Measurements from ENCODE around the gene FCGR3A. TPM values are rescaled to one million over a fixed set of nuclear protein-coding genes. Genes with fewer than 3 reads are reported as not detected.
"Not testable (repeated sequence)": the region's sequence is repeated elsewhere in the genome, so short reads cannot be mapped to it uniquely, and the experiment has no call there.

Gene FCGR3A
- total and polyA plus RNA-seq, 2 of the 8 experiments (the other 6 are each of a cell fraction or from before 2014, with no cell fraction given) = not detected

DNA sequence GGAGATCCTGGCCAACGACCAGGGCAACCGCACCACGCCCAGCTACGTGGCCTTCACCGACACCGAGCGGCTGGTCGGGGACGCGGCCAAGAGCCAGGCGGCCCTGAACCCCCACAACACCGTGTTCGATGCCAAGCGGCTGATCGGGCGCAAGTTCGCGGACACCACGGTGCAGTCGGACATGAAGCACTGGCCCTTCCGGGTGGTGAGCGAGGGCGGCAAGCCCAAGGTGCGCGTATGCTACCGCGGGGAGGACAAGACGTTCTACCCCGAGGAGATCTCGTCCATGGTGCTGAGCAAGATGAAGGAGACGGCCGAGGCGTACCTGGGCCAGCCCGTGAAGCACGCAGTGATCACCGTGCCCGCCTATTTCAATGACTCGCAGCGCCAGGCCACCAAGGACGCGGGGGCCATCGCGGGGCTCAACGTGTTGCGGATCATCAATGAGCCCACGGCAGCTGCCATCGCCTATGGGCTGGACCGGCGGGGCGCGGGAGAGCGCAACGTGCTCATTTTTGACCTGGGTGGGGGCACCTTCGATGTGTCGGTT lies 24.8 kb downstream of the FCGR3A start:
- Histone ChIP-seq H3K4me3 (ENCODE audit: extremely low read depth in 1 of 4, insufficient read depth in 2 of 4, low read depth in 3 of 4, low read length in 4 of 4) (peak overlapping the region; percentile 23 to 68 (median 43); a peak in 6 of 8 replicates), H3K4me2 (ENCODE audit: insufficient read depth in 1 of 2, low read depth in 2 of 2, low read length in 2 of 2) (peak overlapping the region; percentile 49 to 64), H3K27me3 (replicated peaks in 1 of 4; ENCODE audit: control insufficient read depth in 3 of 4, extremely low read depth in 1 of 4, insufficient read depth in 3 of 4, low read length in 3 of 4) (peaks cover 11 to 21% (median 16%) of the 10 kb centered on the region in 4 experiments; a peak in 6 of 7 replicates)
- H3K9ac ChIP-seq (replicated peaks in 1 of 4; ENCODE audit: extremely low read depth in 1 of 4, low read depth in 3 of 4, low read length in 3 of 4); H3K4me1 ChIP-seq (replicated peaks in 1 of 4; ENCODE audit: control insufficient read depth in 3 of 4, insufficient read depth in 4 of 4, low read length in 3 of 4); H3K23me2 ChIP-seq (ENCODE audit: low read depth, low read length); H2BK20ac ChIP-seq (ENCODE audit: low read length); DNase-seq (ENCODE audit: low read depth in 1 of 2, low spot score in 2 of 2); POLR2A ChIA-PET (ENCODE audit: partially characterized antibody); H4K20me1 ChIP-seq (replicated peaks in 1 of 2; ENCODE audit: control insufficient read depth in 1 of 2, insufficient read depth in 2 of 2, low read length in 2 of 2); H3K4ac ChIP-seq (replicated peaks; ENCODE audit: insufficient read length, low read depth, low read length); H3K36me3 ChIP-seq (ENCODE audit: control insufficient read depth in 2 of 4, insufficient read depth in 4 of 4, low read length in 3 of 4); H2AFZ ChIP-seq (ENCODE audit: low read length); H3K27ac ChIP-seq (ENCODE audit: low read depth, low read length); H2BK120ac ChIP-seq (replicated peaks; ENCODE audit: low read depth, low read length); FAIRE-seq; H2BK15ac ChIP-seq (ENCODE audit: low read length); H3K18ac ChIP-seq (ENCODE audit: extremely low read depth, low read length); H3K23ac ChIP-seq (ENCODE audit: insufficient read length); H2BK12ac ChIP-seq (ENCODE audit: low read depth, low read length); H2AK5ac ChIP-seq (ENCODE audit: low read depth, low read length); H4K91ac ChIP-seq (replicated peaks; ENCODE audit: insufficient read length, low read length); H3K79me1 ChIP-seq (ENCODE audit: low read depth, low read length); H3K56ac ChIP-seq (replicated peaks; ENCODE audit: insufficient read length, low read depth, low read length); H3K9me3 ChIP-seq (ENCODE audit: insufficient read depth in 2 of 2, low read depth in 1 of 2, low read length in 1 of 2); H3K79me2 ChIP-seq (ENCODE audit: control insufficient read depth in 1 of 2, insufficient read depth in 2 of 2, low read length in 2 of 2); H4K8ac ChIP-seq (ENCODE audit: extremely low read depth, insufficient read depth, low read length); H4K5ac ChIP-seq (ENCODE audit: insufficient read length, low read depth, low read length); H2BK5ac ChIP-seq (ENCODE audit: low read depth, low read length); H3K14ac ChIP-seq (ENCODE audit: insufficient read length): not testable (repeated sequence)
- WGBS, 2 experiments (ENCODE audit: extremely low coverage in 1 of 2, insufficient coverage in 1 of 2, insufficient read length in 1 of 2, insufficient replicate concordance in 2 of 2, low coverage in 1 of 2, low lambda C conversion rate in 2 of 2, missing lambda C conversion rate in 1 of 2) = 11% methylated on average over 28 of the region's 55 CpGs; no CpG with 5 or more reads in 1 of the 2 experiments
- CTCF ChIA-PET (ENCODE audit: partially characterized antibody) = interaction anchor here (1.3 kb wide), 1 partner anchor 38 kb away, joined by 4 read pairs; no protein-coding TSS in a partner anchor
- TF ChIP-seq EZH2 (IDR thresholded peaks at IDR 0.05; ENCODE audit: low read depth, low read length, severe bottlenecking) = peak; percentile 35

Measured in H1 (cell line).